B cell (primary cell): Measurements from ENCODE around the gene ADORA2A.

Experiments
- EZH2 ChIP-seq: IDR thresholded peaks from 2 replicates; pipeline ENCODE4 v1.6.1; 2012; ENCODE audit warnings: borderline replicate concordance, low read depth, mild to moderate bottlenecking, moderate library complexity, low read length; ENCODE audit not compliant: insufficient read depth, poor library complexity, severe bottlenecking
- TF ChIP-seq, protein P1 (sequence below): fragments of 200-600 bp; IDR thresholded peaks from one replicate; pipeline ENCODE4 v1.8.0; 2022; ENCODE audit warnings: antibody characterized with exemption, mild to moderate bottlenecking

- TF ChIP-seq, protein P1, sequence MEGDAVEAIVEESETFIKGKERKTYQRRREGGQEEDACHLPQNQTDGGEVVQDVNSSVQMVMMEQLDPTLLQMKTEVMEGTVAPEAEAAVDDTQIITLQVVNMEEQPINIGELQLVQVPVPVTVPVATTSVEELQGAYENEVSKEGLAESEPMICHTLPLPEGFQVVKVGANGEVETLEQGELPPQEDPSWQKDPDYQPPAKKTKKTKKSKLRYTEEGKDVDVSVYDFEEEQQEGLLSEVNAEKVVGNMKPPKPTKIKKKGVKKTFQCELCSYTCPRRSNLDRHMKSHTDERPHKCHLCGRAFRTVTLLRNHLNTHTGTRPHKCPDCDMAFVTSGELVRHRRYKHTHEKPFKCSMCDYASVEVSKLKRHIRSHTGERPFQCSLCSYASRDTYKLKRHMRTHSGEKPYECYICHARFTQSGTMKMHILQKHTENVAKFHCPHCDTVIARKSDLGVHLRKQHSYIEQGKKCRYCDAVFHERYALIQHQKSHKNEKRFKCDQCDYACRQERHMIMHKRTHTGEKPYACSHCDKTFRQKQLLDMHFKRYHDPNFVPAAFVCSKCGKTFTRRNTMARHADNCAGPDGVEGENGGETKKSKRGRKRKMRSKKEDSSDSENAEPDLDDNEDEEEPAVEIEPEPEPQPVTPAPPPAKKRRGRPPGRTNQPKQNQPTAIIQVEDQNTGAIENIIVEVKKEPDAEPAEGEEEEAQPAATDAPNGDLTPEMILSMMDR: no peak
- TF ChIP-seq EZH2: no peak
These were observed 19.5 kb upstream of the ADORA2A start for GRCh38 chr22:24407884-24408283.
